HG03575 (cell line): Measurements from ENCODE around the gene NSG1.

Source experiments
- ATAC-seq: cut with Tn5 transposase; IDR thresholded peaks from one replicate; pipeline ENCODE4 v1.9.1; 2021; ENCODE audit not compliant: unreplicated experiment, insufficient number of reproducible peaks, low FRiP score; ENCODE audit errors: extremely low read depth

NSG1 gene

DNA sequence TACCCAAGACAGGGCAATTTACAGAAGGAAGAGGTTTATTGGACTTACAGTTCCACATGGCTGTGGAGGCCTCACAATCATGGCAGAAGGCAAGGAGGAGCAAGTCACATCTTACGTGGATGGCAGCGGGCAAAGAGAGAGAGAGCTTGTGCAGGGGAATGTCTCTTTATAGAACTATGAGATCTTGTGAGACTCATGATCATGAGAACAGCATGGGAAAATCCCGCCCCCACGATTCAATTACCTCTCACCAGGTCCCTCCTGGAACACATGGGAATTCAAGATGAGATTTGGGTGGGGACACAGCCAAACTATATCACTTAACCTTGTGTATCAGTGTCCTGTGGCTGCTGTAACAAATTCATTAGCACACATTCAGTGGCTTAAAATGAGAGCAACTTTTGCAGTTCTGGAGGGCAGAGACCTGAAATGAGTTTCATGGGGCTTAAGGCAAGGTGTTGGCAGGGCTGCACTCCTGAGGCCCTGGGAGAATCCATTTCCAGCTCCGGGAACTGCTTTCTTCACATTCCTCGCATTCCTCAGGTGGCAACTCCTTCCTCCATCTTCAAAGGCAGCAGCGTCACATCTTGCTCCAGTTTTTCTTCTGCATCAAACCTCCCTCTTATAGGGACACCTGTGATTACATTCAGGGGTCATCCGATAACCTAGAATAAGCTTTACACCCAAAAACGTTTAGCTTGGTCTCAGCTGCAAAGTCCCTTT is 22.3 kb upstream of the NSG1 start:
- ATAC-seq, result no peak

DNA sequence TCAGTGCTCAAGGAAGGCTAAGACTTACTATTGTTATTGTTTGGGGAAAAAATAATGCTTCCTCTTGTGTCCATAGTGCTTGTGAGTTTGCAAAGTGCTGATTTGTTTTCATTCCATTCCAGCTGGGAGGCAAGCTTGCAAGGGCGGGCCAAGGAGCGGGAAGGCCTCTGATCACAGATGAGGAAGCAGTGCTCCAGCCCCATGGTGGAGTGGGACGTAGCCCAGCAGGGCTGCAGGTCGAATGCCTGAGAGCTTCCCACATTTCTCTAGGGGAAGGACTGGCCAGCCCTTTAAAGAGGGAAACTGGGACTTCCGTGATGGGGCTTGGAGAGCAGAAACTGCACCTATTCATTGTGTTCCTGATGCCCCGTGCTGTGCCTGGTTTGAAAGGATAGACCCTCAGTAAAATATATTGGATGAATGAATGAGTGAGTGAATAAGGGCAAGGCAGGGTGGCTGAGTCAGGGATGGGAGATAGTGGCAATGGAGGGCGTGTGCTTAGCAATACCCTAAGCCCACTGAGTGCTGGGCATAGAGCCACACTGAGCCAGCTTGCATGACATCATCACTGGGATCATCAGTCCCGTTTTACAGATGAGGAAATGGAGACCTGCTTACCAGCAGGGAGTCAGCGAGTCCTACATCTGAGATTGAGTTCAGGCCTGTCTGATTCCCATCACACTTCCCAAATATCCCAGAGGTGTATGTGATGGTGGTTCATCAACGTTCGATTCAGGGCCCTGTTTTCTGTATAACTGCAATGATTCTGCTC is 17.9 kb upstream of the NSG1 start:
- no peak for ATAC-seq

DNA sequence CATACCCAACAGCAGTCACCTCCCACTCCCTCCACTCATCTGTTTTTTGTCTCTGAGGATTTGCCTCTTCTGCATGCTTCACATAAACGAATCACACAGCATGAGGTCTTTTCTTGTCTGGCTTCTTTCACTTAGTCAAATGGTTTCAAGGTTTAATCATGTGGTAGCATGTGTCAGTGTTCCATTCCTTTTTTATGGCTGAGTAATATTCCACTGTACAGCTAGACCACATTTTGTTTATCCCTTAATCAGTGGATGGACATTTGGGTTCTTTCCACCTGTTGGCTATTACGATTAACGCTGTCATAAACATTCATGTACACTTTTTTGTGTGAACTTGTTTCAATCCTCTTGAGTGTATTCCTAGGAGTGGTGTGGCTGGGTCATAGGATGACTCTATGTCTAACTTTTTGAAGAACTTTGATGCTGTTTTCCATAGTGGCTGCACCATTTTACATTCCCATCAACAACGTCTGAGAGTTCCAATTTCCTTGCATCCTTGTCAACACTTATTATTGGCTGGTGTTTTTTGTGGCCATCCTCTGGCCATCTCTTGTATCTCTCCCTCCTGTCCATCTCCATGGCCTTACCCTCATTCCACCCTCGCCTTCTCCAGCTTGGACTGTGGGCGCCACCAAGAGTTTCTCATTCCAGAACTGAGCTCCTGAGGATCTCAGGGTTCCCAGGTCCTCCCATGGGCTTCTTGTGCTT is 12.4 kb upstream of the NSG1 start:
- no peak for ATAC-seq

DNA sequence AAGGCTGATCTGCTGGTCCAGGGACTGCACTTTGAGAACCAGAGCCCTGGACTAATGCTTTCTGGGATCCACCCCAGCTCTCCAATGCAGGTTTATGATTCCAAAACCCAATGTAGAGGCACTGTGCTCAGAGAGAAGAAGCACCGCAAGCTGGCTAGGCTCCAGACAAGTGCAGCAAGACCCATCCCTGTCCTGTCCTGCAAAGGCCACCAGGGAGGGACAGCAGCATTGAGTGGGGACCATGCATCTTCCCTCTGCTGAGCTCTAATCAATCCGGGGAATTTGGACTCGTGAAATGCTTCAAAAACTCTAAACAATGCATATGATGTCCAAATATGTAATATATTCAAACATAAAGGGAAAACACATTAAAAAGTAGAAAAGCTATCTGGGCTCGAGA is 10.8 kb upstream of the NSG1 start:
- no peak for ATAC-seq

DNA sequence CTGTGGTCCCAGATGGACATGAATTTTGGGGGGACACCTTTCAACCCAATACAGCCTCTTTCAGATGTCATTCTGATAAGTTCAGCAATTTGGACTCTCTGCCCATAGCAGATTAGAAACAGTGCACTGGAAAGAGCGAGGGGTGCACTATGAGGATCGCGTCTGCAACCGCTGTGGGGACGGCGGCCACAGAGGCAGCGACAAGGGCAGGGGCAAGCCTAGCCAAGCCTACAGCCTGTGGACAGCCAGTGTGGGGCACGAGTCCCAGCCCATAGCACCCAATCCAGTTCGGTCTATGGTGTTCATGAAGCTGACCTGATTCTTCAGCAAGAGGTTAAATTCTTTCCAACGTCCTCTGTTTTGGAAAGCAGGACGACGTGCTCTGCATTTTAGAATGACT is 9.7 kb upstream of the NSG1 start:
- ATAC-seq, result no peak

DNA sequence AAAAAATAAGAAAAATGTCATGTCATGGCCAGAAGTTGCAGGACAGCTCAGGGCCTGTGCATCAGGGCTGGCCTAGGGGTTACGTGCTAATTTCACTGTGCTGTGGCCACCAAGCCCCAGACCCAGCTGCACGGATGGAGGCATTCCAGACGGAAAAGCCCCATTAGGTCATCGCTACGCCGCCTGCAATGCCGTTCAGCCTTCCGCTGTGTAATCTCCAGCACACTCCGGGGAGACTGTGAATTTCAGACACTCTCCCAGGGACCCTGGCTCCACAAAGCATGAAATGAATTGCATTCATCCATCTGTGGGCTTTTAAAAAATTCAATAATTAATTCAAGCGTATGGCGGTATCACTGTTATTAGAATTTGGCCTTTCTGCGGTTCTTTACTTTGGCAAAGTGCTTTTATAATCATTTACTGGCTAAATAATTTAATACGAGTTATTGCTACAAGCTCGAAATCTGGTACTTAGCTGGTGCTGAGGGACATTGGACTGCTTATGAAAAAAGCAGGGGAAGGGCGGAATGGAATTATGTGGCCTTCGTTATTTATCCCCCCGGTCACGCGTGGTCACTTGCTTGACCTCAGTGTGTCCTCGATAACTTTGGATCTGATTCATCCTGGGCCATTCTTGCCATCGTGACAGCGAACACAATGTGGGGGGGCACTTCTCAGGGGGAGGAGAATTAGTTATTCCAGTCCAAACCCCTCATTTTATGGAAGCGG is 9.0 kb upstream of the NSG1 start:
- no peak for ATAC-seq

DNA sequence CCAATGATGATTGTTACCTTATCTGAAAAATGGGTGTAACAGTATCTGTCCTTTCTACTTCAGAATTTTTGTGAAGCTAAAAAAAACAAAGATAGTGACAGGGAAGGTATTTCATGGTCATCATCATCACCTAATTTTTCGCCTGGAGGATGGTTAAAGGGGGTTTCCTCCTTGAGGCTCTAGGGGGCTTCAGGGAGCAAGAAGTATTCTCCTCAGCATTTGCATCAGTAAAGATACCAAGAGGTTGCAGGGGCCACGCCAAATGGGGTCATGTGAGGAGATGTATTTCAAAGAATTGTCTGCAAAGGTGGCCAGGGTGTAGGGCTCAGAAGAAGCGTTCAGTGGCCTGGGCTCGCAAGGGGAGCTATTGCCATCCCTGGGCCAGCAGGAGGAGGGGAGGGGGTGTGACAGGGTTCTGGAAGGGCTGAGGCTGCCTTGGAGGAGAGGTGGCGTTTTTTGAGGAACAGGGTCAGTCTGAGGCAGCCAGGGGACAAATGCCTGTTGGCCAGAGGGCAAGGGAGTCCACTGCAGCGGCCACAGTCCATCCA is 7.3 kb upstream of the NSG1 start:
- no peak for ATAC-seq

DNA sequence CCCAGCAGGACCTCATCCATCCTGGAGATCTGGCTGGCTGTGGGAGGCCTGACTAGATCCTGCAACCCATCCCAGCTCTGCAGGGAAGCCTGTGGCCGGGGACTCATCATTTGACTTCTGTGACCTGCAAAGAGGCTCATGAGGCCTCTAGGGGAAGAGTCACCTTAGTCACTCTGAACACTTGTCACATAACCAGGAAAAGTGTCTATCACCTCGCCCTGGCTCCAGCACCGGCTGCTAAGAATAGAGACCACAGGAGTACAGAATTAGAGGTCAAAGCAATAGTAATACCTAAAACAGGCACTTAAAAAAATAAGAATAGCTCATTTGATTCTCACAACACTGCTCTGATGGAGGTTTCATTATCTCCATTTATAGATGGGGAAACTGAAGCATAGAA is 3.8 kb upstream of the NSG1 start:
- ATAC-seq, result no peak

DNA sequence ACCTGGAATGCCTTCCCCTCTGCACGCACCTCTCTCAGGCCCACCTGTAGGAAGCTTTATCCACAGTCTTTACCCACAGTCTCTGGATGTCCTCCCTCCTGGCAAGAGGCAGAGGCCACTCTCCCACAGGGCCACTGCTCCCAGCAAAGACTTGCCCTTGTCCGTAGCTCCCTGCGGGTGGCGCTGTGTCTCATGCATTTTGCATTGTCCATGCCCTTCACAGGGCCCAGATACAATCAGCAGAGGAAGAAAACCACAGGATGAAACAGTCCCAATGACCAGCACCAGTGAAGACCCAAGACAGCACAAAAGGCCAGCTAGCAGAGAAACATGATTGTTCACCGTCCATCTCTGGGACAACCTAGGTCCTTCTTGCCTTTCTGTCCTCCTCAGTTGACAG is 2.1 kb upstream of the NSG1 start:
- ATAC-seq, result no peak

DNA sequence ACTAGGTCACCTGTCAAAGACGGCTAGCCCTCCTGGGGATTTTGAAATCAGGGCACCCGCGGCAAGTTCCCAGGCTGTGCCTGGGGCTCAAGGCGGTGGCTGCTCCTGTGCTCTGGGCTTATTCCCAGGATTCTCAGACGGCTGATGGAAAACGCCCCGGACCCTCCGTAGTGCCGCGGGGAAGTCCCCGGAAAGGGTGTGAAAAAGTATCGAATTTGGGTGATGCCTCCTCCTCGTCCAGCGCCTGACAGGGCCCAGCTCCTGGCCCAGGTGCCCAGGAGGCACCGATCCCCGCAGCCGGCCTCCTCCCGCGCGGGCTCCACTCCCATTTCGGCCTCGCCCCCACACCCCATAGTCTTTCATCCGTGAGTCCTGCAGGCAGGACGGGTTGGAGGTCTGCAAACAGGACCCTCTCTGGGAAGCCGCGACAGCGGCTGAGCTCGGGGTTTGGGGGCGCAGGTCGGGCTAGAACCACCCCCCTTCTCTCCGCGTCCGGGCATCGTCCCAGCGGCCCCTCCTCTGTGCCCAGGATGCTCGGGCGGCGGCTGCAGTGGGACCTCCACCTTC is 1.1 kb upstream of the NSG1 start:
- no peak for ATAC-seq

DNA sequence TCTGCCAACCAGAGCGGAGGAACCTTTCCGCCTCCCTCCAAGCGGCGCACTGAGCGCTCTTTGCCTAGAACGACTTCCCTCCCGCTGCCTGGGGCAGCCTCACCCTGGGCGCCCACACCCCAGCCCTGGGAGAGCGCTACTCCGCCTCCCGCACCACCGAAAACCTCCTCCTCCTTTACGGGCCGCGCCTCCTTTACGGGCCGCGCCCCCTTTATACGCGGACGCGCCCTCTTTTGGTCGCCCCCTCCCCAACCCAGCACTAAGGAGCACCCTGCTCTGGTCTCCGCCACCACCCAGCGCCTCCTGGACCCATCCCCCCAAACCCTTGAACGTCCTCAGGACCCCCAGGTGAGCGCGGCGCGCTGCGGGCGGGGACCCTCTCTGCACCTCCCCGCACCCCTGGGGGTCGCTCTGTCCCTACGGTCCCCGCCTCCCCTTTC is 586 bp upstream of the NSG1 start:
- no peak for ATAC-seq

DNA sequence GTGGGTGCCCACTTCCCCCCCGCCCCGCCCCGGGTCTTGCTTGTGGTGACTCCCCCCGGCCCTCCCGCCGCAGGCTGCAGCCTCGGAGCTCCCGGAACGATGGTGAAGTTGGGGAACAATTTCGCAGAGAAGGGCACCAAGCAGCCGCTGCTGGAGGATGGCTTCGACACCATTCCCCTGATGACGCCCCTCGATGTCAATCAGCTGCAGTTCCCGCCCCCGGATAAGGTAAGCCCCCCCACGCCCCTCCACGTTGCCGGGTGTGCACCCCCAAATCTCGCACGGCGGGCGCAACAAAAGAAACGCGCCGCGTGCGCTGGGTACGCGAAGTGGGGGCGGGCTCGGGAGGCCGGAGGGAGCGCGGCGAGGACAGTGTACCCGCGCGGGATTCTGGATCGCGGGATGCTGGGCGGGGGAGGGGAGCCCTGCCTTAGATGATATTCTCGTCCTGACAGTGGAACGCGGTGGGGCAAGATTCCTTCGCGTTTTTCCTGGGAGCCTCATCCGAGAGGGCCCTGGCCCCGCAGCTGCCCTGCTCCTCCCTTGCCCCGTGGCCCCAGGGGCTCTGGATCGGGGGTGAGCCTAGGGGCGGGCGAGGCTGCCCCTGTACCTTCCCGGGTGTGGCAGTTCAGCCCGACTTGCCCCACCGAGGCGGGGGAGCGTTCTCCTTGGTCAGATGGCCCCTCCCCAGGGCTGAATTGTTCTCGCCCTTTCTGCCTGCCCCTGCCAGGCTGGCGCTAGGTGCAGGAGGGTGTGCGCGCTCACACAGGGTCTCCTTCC is 819 bp downstream of the NSG1 start:
- ATAC-seq, result no peak

DNA sequence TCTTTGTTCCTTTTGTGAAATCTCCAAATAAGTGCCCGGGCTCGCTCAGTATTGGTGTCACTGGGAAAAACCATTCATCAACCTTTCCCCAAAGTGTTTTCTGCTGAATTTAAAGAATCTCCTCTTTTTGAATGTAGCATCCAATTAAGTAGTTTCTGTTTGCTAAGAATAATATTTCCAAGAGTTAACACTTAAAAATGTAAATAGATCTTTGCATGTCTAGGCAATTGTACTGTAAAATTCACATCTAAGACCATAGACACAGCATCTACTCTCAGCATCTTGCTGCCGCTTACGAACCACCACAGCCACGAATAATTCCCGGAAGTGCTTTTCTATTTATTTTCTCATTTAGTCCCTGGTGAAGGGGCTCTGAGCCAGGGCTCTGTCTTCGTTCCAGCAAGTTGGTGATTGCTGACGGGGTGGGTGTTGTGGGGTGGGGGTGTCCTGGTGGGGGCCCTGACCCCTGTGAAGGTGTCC is 1.4 kb downstream of the NSG1 start:
- no peak for ATAC-seq

DNA sequence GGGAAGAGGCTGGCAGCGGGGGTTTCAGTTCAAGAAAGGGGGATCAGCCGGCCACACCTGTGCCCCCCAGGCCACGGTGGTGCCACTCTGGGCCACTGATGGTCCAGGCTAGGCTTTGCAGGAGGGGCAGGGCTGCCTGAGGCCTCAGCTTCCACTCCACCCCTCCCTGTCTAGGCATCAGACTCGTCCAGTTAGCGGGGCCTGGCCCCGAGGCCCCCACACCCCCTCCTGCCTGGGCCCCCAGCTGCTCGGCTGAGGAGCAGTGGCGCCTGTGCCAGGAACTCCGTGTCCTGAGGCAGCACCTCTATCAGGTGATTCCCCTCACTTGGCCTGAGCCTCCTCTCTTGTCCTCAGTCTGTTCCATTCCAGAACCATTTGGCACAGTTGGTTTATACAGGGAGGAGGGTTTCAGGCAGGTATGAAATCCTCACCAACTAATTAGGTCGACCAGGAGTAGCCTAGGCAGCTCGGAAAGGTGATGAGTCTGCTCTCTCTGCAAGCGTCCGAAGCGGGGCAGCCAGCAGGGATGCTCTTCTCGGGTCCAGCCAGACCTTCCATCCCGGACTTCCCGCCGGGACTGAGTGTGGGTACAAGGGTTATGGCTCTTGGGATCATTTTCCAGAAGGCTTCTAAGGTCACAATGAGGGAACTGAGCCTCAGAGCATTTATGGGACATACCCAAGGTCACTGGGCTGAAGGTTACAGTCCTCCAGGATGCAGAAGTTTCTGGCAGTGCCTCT is 2.1 kb downstream of the NSG1 start:
- no peak for ATAC-seq

DNA sequence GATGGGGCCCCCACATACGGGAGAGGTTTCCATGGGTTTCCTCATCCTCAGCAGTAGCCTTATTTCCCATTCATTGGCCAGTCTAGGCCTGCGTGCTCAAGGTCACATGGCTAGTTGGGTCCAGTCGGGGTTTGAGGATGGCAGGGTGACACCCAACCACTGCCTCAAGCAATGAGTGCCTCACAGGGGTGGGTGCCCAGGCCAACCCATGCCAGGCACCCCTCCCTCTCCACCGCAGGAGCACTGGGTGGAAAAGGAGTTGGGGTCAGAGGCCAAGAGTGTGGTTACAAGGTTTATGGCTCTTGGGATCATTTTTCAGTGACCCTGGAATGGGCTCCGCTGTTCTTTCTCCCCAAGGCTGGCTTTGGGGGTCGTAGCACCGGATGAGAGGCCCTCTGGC is 3.1 kb downstream of the NSG1 start:
- ATAC-seq, result no peak

DNA sequence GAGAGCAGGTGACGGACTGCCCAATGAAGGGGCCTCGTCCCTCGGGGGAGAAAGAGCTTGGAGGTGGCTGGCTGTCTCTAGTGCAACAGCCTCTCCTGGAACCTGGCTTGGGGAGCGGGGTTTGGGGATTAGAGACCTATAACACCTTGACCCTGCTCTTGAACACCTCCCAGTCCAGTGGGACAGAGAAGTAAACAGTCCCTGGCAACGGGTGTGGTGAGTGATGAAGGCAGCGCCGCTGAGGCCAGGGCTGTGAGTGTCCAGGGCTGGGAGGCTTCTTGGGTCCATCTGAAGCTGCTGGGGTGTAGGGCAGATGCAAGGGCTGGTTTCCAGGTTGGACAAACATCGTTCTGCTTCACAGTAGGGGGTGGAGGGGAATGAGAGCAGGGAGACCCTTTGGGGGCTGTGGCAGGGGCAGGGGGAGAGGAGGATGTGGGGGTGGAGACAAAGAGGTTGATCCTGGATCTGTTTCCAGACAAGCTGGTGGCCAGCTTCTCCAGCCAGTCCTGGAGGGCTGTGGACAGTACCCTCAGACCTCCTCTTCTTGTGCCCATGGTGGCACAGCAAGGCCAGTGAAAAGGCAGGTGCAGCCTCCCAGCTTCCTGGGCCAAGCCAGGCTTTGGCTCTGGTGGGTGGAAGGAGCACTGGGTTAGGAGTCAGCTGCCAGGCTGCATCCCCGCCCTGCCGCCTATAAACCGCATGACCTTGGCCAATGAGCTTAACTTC is 3.8 kb downstream of the NSG1 start:
- ATAC-seq, result no peak

DNA sequence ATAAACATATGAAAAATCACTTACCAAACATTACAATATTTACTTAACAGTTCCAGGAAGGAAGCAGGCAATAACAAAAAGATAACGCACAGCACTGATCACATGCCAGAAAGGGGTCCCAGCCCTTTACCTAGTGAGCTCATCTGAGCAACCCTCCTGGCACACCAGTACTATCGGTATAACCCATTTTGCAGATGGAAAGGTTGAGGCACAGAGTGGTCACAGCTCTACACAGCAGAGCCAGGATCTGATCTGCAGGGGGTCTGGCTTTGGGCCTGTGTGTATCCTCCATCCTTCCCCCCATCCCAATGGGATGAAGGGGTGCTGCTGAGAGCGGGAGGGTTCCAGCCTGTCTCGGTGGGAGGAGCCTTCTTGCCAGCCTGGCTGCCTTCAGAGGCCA is 5.0 kb downstream of the NSG1 start:
- no peak for ATAC-seq
